ENCODE data around the gene CSKMT.

DNA sequence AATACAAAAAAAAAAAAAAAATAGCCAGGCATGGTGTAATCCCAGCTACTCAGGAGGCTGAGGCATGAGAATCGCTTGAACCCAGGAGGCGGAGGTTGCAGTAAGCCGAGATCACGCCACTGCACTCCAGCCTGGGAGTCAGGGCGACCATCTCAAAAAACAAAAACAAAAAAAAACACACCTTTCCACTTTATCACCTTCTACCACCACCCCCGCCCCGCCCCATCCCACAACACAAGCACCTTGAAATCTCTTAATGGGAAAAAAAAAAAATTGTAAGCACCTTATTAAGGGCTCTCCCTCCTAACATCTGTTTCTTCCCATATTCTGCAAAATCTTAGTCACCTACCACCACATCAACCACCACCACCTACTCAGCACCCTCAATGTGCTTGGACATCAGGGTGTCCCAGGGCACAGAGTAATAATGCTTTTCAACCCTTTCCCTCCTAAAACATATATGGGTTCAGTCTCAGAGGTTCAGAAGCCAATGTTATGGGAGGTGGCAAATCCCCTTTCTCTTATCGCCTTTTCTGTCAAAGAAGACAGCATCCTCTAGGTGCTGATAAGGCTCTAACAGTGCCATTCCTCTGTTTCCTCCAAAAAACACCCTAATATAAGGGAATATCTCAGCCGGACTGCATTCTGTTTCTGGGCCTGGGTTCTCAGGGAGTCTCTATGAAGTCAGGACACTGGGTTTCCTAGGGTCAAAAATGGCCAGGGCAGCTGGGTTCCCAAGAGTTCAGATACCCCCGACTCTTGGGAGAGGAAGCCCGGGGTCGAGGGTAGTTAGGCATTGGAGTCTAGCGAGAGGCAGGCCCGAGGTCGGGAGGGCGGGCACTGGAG is 12.7 kb upstream of the CSKMT start:
- TF ChIP-seq, protein P1, sequence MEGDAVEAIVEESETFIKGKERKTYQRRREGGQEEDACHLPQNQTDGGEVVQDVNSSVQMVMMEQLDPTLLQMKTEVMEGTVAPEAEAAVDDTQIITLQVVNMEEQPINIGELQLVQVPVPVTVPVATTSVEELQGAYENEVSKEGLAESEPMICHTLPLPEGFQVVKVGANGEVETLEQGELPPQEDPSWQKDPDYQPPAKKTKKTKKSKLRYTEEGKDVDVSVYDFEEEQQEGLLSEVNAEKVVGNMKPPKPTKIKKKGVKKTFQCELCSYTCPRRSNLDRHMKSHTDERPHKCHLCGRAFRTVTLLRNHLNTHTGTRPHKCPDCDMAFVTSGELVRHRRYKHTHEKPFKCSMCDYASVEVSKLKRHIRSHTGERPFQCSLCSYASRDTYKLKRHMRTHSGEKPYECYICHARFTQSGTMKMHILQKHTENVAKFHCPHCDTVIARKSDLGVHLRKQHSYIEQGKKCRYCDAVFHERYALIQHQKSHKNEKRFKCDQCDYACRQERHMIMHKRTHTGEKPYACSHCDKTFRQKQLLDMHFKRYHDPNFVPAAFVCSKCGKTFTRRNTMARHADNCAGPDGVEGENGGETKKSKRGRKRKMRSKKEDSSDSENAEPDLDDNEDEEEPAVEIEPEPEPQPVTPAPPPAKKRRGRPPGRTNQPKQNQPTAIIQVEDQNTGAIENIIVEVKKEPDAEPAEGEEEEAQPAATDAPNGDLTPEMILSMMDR (IDR thresholded peaks at IDR 0.05), result no peak
- no peak for TF ChIP-seq EP300 (IDR thresholded peaks at IDR 0.05)
- no peak for TF ChIP-seq POLR2A (IDR thresholded peaks at IDR 0.05)
- TF ChIP-seq POLR2AphosphoS5 (IDR thresholded peaks at IDR 0.05), result no peak
